CD8-positive, alpha-beta memory T cell (primary cell): Measurements from ENCODE around the gene TMED3. TPM values are rescaled to one million over a fixed set of nuclear protein-coding genes. Genes with fewer than 3 reads are reported as not detected.

Experiments
- CTCF ChIA-PET: fragments of 350-600 bp; sonication (Branson Sonifier 250); formaldehyde crosslinking; loops from one replicate; lab custom pipeline; 2021; ENCODE audit warnings: antibody characterized with exemption; lab: Charles Lee
- POLR2A ChIA-PET: fragments of 350-600 bp; sonication (Branson Sonifier 250); formaldehyde crosslinking; loops from one replicate; lab custom pipeline; 2021; ENCODE audit warnings: antibody characterized with exemption; lab: Charles Lee
- DNase-seq, 5 donors: peaks; one replicate each; pipeline versions ENCODE4 v3.0.0 to v3.0.0-alpha.2; 2020 to 2022; ENCODE audit warnings: mixed read lengths in 1 of 5
- H3K27ac ChIP-seq: one replicate; pipeline ENCODE4 v1.7.0; 2013; ENCODE audit warnings: low read depth, mild to moderate bottlenecking, low read length, moderate library complexity
- H3K27me3 ChIP-seq: 2 replicates; pipeline ENCODE4 v1.7.0; 2013; ENCODE audit warnings: low read length, mild to moderate bottlenecking; ENCODE audit not compliant: insufficient read depth, poor library complexity, severe bottlenecking
- H3K36me3 ChIP-seq: 2 replicates; pipeline ENCODE4 v1.7.0; 2013; ENCODE audit warnings: mild to moderate bottlenecking, low read length, moderate library complexity; ENCODE audit not compliant: insufficient read depth
- H3K4me1 ChIP-seq: 2 replicates; pipeline ENCODE4 v1.7.0; 2013; ENCODE audit warnings: mild to moderate bottlenecking, low read length, moderate library complexity; ENCODE audit not compliant: insufficient read depth
- H3K4me3 ChIP-seq: 2 replicates; pipeline ENCODE4 v1.7.0; 2013; ENCODE audit warnings: mild to moderate bottlenecking, low read length
- H3K9me3 ChIP-seq: 2 replicates; pipeline ENCODE4 v1.7.0; 2013; ENCODE audit warnings: mild to moderate bottlenecking, low read length
- H3K27ac Mint-ChIP-seq, 8 donors: one replicate each; pipeline ENCODE4 v1.8.0; 2020 to 2021; ENCODE audit warnings: mixed read lengths in 8 of 8, mild to moderate bottlenecking in 6 of 8, inconsistent platforms in 3 of 8, moderate library complexity in 3 of 8
- H3K27me3 Mint-ChIP-seq, 2 donors: one replicate each; pipeline ENCODE4 v1.8.0; 2020 to 2021; ENCODE audit warnings: mixed read lengths in 2 of 2, mild to moderate bottlenecking in 1 of 2, moderate library complexity in 1 of 2
- H3K36me3 Mint-ChIP-seq, 3 donors: one replicate each; pipeline ENCODE4 v1.8.0; 2020 to 2021; ENCODE audit warnings: mixed read lengths in 3 of 3, inconsistent platforms in 1 of 3, mild to moderate bottlenecking in 1 of 3
- H3K4me1 Mint-ChIP-seq, 3 donors: one replicate each; pipeline ENCODE4 v1.8.0; 2020 to 2021; ENCODE audit warnings: mixed read lengths in 3 of 3, inconsistent platforms in 1 of 3, mild to moderate bottlenecking in 1 of 3
- H3K4me3 Mint-ChIP-seq, 7 donors: one replicate each; pipeline ENCODE4 v1.8.0; 2020 to 2021; ENCODE audit warnings: mixed read lengths in 7 of 7, mild to moderate bottlenecking in 6 of 7, moderate library complexity in 4 of 7, inconsistent platforms in 2 of 7
- H3K9me3 Mint-ChIP-seq, 5 donors: one replicate each; pipeline ENCODE4 v1.8.0; 2020 to 2022; ENCODE audit warnings: mixed read lengths in 5 of 5, mild to moderate bottlenecking in 3 of 5, moderate library complexity in 2 of 5, inconsistent platforms in 1 of 5
- polyA plus RNA-seq: library from polyadenylated mRNA; unstranded; fragments of 300-500 nt; fragmentation: Illumina TruSeq; gene quantifications from one replicate; pipeline ENCODE4 v1.2.3, GENCODE V29; 2021
- total RNA-seq, 2 experiments: library from RNA; stranded (reverse); gene quantifications; one replicate each; pipeline ENCODE4 v1.2.3, GENCODE V29; 2021

Gene TMED3
- total and polyA plus RNA-seq, 3 experiments from 2014 or later = 46.9 to 53.5 (median 53.2) TPM

- Histone ChIP-seq H3K27ac (no peak overlapping the region), H3K36me3 (no peaks in the 10 kb centered on the region), H3K4me1 (no peaks in the 10 kb centered on the region), H3K9me3 (no peaks in the 10 kb centered on the region), H3K27me3 (no peaks in the 10 kb centered on the region), H3K4me3 (no peak overlapping the region)
- DNase-seq = no peak
- Mint-ChIP-seq H3K9me3 (no peaks in the 10 kb centered on the region), H3K27me3 (no peaks in the 10 kb centered on the region), H3K4me1 (no peaks in the 10 kb centered on the region), H3K4me3 (no peak overlapping the region), H3K27ac (no peak overlapping the region), H3K36me3 (no peaks in the 10 kb centered on the region)
- ChIA-PET CTCF (interaction anchor here (1.4 kb wide), 1 partner anchor 9 kb away, joined by 3 read pairs; no protein-coding TSS in a partner anchor), POLR2A (no interaction called here)
Measured at GRCh38 chr15:79372428-79372827, 61.5 kb downstream of the TMED3 start.

Other genes starting within 250 kb of the TMED3 start
- not detected for gene RASGRF1, start 220.3 kb upstream of the TMED3 start, total RNA-seq
- not detected for gene RASGRF1, start 220.3 kb upstream of the TMED3 start, polyA plus RNA-seq
- not detected for gene ANKRD34C, start 28.4 kb upstream of the TMED3 start, total RNA-seq
- gene ANKRD34C, start 28.4 kb upstream of the TMED3 start, polyA plus RNA-seq = not detected
- under 1 TPM; 0.35 to 0.51 TPM for gene MINAR1, start 121.2 kb downstream of the TMED3 start, total RNA-seq
- not detected for gene MINAR1, start 121.2 kb downstream of the TMED3 start, polyA plus RNA-seq